Astrocyte (in vitro differentiated cells and primary cell): ENCODE data around the gene UBE3C. TPM values are rescaled to one million over a fixed set of nuclear protein-coding genes. Genes with fewer than 3 reads are reported as not detected.

ENCODE experiments used
- DNase-seq: peaks from one replicate; pipeline ENCODE4 v3.0.0-alpha.2; 2010; ENCODE audit warnings: low read depth
- FAIRE-seq: peaks from 2 replicates; lab custom pipeline; 2011; peaks lifted over from hg19 to GRCh38; lab: Jason Lieb, UNC
- H2AFZ ChIP-seq: 2 replicates; pipeline ENCODE4 v1.6.0; 2012; ENCODE audit warnings: low read depth, low read length, inconsistent platforms
- H3K27ac ChIP-seq: 2 replicates; pipeline ENCODE4 v1.5.1; 2011; ENCODE audit warnings: low read depth, low read length, inconsistent platforms
- H3K27me3 ChIP-seq: 2 replicates; pipeline ENCODE4 v1.6.0; 2011; ENCODE audit warnings: low read length, inconsistent platforms; ENCODE audit not compliant: insufficient read depth
- H3K36me3 ChIP-seq: 2 replicates; pipeline ENCODE4 v1.5.1; 2011; ENCODE audit warnings: low read length, inconsistent platforms; ENCODE audit not compliant: insufficient read depth
- H3K4me1 ChIP-seq: 2 replicates; pipeline ENCODE4 v1.5.1; 2011; ENCODE audit warnings: low read length, inconsistent platforms; ENCODE audit not compliant: insufficient read depth
- H3K4me2 ChIP-seq: 2 replicates; pipeline ENCODE4 v1.6.0; 2012; ENCODE audit warnings: low read length, inconsistent platforms
- H3K4me3 ChIP-seq: 2 replicates; pipeline ENCODE4 v1.5.1; 2011; ENCODE audit warnings: low read depth, mild to moderate bottlenecking, low read length, inconsistent platforms; ENCODE audit not compliant: insufficient read depth
- H3K79me2 ChIP-seq: 2 replicates; pipeline ENCODE4 v1.6.0; 2012; ENCODE audit warnings: mild to moderate bottlenecking, low read length, inconsistent platforms; ENCODE audit not compliant: insufficient read depth
- H3K9ac ChIP-seq: 2 replicates; pipeline ENCODE4 v1.6.0; 2012; ENCODE audit warnings: mild to moderate bottlenecking, low read length, inconsistent platforms
- H3K9me3 ChIP-seq: 2 replicates; pipeline ENCODE4 v1.5.1; 2012; ENCODE audit warnings: low read depth, mild to moderate bottlenecking, low read length, inconsistent platforms; ENCODE audit not compliant: insufficient read depth
- H4K20me1 ChIP-seq: 2 replicates; pipeline ENCODE4 v1.6.0; 2012; ENCODE audit warnings: low read length, inconsistent platforms; ENCODE audit not compliant: insufficient read depth
- H3K27ac Mint-ChIP-seq: one replicate; pipeline ENCODE4 v1.8.0; 2021; ENCODE audit warnings: mild to moderate bottlenecking, mixed read lengths; ENCODE audit not compliant: unreplicated experiment
- H3K27me3 Mint-ChIP-seq: one replicate; pipeline ENCODE4 v1.8.0; 2021; ENCODE audit warnings: low read depth, mixed read lengths; ENCODE audit not compliant: unreplicated experiment
- H3K36me3 Mint-ChIP-seq: one replicate; pipeline ENCODE4 v1.8.0; 2021; ENCODE audit warnings: low read depth, mixed read lengths; ENCODE audit not compliant: unreplicated experiment
- H3K4me1 Mint-ChIP-seq: one replicate; pipeline ENCODE4 v1.8.0; 2021; ENCODE audit warnings: low read depth, mixed read lengths; ENCODE audit not compliant: unreplicated experiment
- H3K4me3 Mint-ChIP-seq: one replicate; pipeline ENCODE4 v1.8.0; 2021; ENCODE audit warnings: mild to moderate bottlenecking, moderate library complexity, mixed read lengths; ENCODE audit not compliant: unreplicated experiment
- H3K9me3 Mint-ChIP-seq: one replicate; pipeline ENCODE4 v1.8.0; 2021; ENCODE audit warnings: mild to moderate bottlenecking, mixed read lengths; ENCODE audit not compliant: unreplicated experiment
- EZH2 ChIP-seq: IDR thresholded peaks from 2 replicates; pipeline ENCODE4 v1.6.1; 2012; ENCODE audit warnings: mild to moderate bottlenecking, low read length, inconsistent platforms; ENCODE audit not compliant: insufficient read depth
- total RNA-seq: library from RNA; stranded (reverse); gene quantifications from 2 replicates; pipeline ENCODE4 v1.2.1, GENCODE V29; 2021
- TF ChIP-seq, protein P1 (sequence below): IDR thresholded peaks from 2 replicates; pipeline ENCODE4 v1.5.1; 2011; ENCODE audit warnings: low read depth, mild to moderate bottlenecking, inconsistent platforms, low read length, moderate library complexity; ENCODE audit not compliant: insufficient read depth

UBE3C gene
- total RNA-seq, 1 donor from 2014 or later: 76.9 TPM

DNA sequence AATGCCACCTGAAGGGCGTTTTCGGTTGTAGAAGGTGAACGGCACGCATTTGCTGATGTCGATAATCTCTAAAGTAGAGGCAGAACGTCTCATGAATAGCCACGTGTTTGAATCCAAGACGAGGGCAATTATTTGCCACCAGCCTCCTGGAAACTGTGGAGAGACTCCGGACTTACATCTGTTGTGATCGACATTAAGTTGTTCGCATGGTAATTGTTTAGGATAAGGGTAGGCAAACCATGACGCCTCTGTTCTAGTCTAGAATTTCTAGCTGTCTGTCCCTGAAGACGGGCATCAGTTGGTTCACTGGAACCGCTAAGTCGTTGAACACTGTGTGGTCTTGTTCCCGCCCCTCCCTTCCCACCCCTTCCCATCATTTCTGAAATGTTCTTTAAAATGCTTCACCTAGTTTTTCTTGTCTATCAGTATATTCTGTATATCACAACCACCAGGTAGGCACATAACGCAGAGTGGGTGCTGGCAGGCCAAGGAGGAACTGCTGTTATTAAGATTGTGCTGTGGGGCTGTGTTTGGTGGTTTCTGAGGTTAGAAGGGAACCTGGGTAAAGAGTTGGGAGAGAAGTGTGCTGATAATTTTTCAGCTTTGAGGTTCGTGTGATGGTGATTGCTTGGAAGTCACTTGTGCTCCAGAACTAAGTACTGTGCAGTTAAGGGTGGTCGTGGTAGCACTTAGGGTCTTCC lies 1.2 kb downstream of the UBE3C start:
- H3K27me3 Mint-ChIP-seq: no peaks in the 10 kb centered on the region
- Histone ChIP-seq H3K36me3 (no peaks in the 10 kb centered on the region), H3K4me3 (peak overlapping the region; percentile 81), H3K4me1 (peaks cover 11% of the 10 kb centered on the region), H3K9ac (peak overlapping the region; percentile 85), H3K9me3 (no peaks in the 10 kb centered on the region), H4K20me1 (peaks cover 56% of the 10 kb centered on the region), H3K27ac (peak overlapping the region; percentile 72), H3K4me2 (peak overlapping the region; percentile 93), H3K27me3 (no peaks in the 10 kb centered on the region), H3K79me2 (peaks cover 59% of the 10 kb centered on the region), H2AFZ (peak overlapping the region; percentile 22)
- H3K4me3 Mint-ChIP-seq: peak overlapping the region; percentile 86
- H3K36me3 Mint-ChIP-seq: peaks cover 2% of the 10 kb centered on the region
- peaks cover 21% of the 10 kb centered on the region for H3K4me1 Mint-ChIP-seq
- no peaks in the 10 kb centered on the region for H3K9me3 Mint-ChIP-seq
- FAIRE-seq (no peak), DNase-seq (no peak)
- TF ChIP-seq, protein P1, sequence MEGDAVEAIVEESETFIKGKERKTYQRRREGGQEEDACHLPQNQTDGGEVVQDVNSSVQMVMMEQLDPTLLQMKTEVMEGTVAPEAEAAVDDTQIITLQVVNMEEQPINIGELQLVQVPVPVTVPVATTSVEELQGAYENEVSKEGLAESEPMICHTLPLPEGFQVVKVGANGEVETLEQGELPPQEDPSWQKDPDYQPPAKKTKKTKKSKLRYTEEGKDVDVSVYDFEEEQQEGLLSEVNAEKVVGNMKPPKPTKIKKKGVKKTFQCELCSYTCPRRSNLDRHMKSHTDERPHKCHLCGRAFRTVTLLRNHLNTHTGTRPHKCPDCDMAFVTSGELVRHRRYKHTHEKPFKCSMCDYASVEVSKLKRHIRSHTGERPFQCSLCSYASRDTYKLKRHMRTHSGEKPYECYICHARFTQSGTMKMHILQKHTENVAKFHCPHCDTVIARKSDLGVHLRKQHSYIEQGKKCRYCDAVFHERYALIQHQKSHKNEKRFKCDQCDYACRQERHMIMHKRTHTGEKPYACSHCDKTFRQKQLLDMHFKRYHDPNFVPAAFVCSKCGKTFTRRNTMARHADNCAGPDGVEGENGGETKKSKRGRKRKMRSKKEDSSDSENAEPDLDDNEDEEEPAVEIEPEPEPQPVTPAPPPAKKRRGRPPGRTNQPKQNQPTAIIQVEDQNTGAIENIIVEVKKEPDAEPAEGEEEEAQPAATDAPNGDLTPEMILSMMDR: no peak
- no peak for TF ChIP-seq EZH2
- H3K27ac Mint-ChIP-seq: peak overlapping the region; percentile 84

DNA sequence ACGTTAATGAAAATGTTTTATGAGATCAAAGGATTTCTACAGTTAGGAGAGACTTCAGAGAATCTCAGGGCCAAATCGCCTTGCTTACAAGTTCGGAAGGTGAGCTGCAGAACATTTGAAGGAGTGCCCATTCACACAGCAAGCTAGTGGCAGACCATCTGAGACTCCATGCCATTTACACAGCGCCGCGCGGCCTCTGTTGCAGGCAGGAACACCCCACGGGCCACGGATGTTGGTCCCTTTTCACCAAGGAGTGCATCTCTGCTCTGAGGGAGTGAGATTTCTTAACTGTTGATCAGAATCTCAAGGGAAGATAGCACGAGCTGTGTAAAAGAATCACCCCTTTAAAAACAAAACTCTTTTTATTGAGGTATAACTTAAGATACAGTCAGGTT lies 1.8 kb downstream of the UBE3C start:
- FAIRE-seq: no peak
- Mint-ChIP-seq H3K9me3 (no peaks in the 10 kb centered on the region), H3K4me1 (peaks cover 21% of the 10 kb centered on the region), H3K36me3 (peaks cover 2% of the 10 kb centered on the region), H3K27ac (no peak overlapping the region), H3K27me3 (no peaks in the 10 kb centered on the region), H3K4me3 (peak overlapping the region; percentile 86)
- Histone ChIP-seq H3K9me3 (no peaks in the 10 kb centered on the region), H3K79me2 (peaks cover 65% of the 10 kb centered on the region), H3K4me2 (peak overlapping the region; percentile 93), H3K36me3 (no peaks in the 10 kb centered on the region), H3K27ac (no peak overlapping the region), H3K9ac (peak overlapping the region; percentile 85), H2AFZ (no peak overlapping the region), H3K4me3 (peak overlapping the region; percentile 81), H3K4me1 (peaks cover 11% of the 10 kb centered on the region), H4K20me1 (peaks cover 62% of the 10 kb centered on the region), H3K27me3 (no peaks in the 10 kb centered on the region)
- TF ChIP-seq, protein P1: no peak
- TF ChIP-seq EZH2: no peak
- no peak for DNase-seq

DNA sequence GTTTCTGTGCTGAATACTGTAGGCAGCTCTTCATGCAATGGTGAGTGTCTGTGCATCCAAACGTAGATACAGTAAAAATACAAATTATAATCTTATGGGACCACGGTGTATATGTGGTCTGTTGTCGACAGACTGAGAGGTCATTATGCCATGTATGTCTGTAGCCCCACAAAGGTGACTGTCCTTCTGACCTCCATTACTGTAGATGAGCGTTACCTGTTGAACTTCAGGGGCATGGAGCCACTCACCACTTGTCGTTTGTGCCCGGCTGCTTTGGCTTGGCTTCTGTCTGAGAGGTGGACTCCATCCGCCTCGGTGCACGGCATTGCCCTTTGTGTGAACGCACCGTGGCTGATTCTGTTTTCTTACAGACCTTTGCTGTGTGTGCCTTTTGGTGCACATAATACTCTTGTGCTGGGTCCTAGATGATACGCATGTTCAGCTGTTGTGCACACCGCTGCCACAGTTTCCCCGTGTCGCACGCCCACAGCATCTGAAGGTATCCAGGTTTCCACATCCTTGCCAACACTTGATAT lies 2.9 kb downstream of the UBE3C start:
- Histone ChIP-seq H3K27ac (no peak overlapping the region), H2AFZ (no peak overlapping the region), H3K4me2 (peak overlapping the region; percentile 93), H4K20me1 (peaks cover 72% of the 10 kb centered on the region), H3K9ac (no peak overlapping the region), H3K4me1 (peaks cover 11% of the 10 kb centered on the region), H3K79me2 (peaks cover 75% of the 10 kb centered on the region), H3K4me3 (no peak overlapping the region), H3K27me3 (no peaks in the 10 kb centered on the region), H3K9me3 (no peaks in the 10 kb centered on the region), H3K36me3 (no peaks in the 10 kb centered on the region)
- no peak for FAIRE-seq
- H3K9me3 Mint-ChIP-seq: no peaks in the 10 kb centered on the region
- H3K4me1 Mint-ChIP-seq: peaks cover 19% of the 10 kb centered on the region
- H3K36me3 Mint-ChIP-seq: peaks cover 2% of the 10 kb centered on the region
- peak overlapping the region; percentile 23 for H3K27ac Mint-ChIP-seq
- no peak for DNase-seq
- no peaks in the 10 kb centered on the region for H3K27me3 Mint-ChIP-seq
- peak overlapping the region; percentile 86 for H3K4me3 Mint-ChIP-seq
- no peak for TF ChIP-seq EZH2
- TF ChIP-seq, protein P1: no peak
